ENCODE measurements around the gene CCDC186.

The CCDC186 gene

DNA sequence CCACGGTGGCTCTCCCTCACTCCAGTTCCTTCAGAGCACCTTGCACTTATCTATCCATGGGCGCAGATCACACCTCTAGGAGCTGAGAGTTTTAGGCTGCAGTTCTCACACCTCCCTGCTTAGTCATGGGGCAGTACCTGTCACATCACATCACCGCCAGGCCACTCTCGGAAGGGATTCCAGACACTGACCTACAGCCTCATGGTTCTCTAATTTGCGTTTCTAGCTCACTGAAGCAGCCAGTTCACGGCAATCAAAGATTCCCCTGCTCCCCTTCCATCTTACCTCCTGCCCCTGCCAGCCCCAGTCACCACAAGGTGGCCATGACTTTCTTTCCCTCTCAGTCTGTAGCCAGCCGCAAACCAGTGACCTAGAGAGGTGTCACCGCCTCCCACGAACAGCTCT is 96.2 kb downstream of the CCDC186 start:
- no peak for TF ChIP-seq ZNF274 (IDR thresholded peaks at IDR 0.05; ENCODE audit: low read depth, low read length)
- no peak overlapping the region for H3K4me3 ChIP-seq (ENCODE audit: low read length)

DNA sequence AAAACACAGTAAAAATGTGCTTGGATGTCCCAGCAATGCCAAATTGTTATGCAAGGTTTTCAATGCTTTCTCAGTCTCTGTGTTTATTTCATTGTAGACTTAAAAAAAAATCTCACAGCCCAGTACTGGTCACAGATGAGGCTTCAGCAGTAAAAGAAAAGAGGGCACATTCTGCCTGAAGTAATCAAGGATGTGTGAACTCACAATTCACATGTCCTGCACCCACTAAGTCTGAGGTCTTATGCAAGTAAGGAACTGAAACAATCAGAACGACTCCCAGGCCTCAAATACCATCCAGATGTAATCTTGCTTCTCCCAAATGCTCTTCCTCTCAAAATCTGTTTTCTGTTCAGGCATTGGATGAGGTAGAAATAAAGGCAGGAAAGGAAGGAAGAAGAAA is 96.7 kb downstream of the CCDC186 start:
- H3K4me3 ChIP-seq (ENCODE audit: low read length), result no peak overlapping the region
- no peak for TF ChIP-seq ZNF274 (IDR thresholded peaks at IDR 0.05; ENCODE audit: low read depth, low read length)

GRCh38 chr10:114075093-114075492 is 98.9 kb downstream of the CCDC186 start:
- no peak for TF ChIP-seq ZNF274 (IDR thresholded peaks at IDR 0.05; ENCODE audit: low read depth, low read length)
- H3K4me3 ChIP-seq (ENCODE audit: low read length), result no peak overlapping the region

- H3K4me3 ChIP-seq (ENCODE audit: low read length), result no peak overlapping the region
- no peak for TF ChIP-seq ZNF274 (IDR thresholded peaks at IDR 0.05; ENCODE audit: low read depth, low read length)
Observed at GRCh38 chr10:114073395-114074186, 100.4 kb downstream of the CCDC186 start.

DNA sequence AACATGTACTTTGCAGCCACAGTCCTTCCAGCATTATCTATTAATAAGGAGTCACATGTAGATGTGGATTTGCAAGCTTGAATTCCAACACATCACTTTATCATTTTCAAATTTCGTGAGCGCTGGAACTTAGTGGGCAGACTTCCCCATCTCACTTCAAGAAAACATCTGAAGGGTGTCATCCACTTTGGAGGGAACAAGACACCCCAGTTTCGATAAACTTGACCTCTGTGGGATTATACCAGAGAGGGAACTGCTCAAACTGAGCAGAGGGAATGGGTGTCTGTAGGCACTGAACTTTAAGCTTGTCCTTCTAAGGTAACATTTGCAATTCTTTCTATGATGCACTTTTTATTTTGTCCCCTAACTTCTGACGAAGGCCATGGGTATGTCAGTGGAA is 102.8 kb downstream of the CCDC186 start:
- H3K4me3 ChIP-seq (ENCODE audit: low read length), result no peak overlapping the region
- no peak for TF ChIP-seq ZNF274 (IDR thresholded peaks at IDR 0.05; ENCODE audit: low read depth, low read length)

Measured in GM08714 (cell line).